OCI-LY7 (cell line): ENCODE results near the gene FRAS1. TPM values are rescaled to one million over a fixed set of nuclear protein-coding genes. Genes with fewer than 3 reads are reported as not detected.

Source experiments
- BruUV-seq: library from RNA; stranded (reverse); fragments of 400-500 nt; replicated peaks from 2 replicates; lab custom pipeline; 2021; lab: Mats Ljungman, UMichigan
- CTCF ChIA-PET: fragments of 300-600 bp; sonication (Branson Sonifier 250); formaldehyde crosslinking; loops from one replicate; lab custom pipeline; 2022; ENCODE audit warnings: antibody characterized with exemption; ENCODE audit not compliant: unreplicated experiment; lab: Charles Lee
- POLR2A ChIA-PET: fragments of 300-600 bp; sonication (Branson Sonifier 250); formaldehyde crosslinking; loops from one replicate; lab custom pipeline; 2022; ENCODE audit warnings: antibody characterized with exemption; lab: Charles Lee
- DNase-seq: peaks from one replicate; pipeline ENCODE4 v3.0.0-alpha.2; 2015; ENCODE audit warnings: low spot score
- H2AFZ ChIP-seq: fragments of 200-600 bp; sonication (generic), shearing (Covaris generic); 2 replicates; pipeline ENCODE4 v1.6.1; 2014; ENCODE audit warnings: mild to moderate bottlenecking, antibody characterized with exemption, low read length, moderate library complexity
- H3K27ac ChIP-seq: fragments of 200-600 bp; sonication (generic); 2 replicates; pipeline ENCODE4 v1.5.1; 2014; ENCODE audit warnings: mixed run types, low read depth, mild to moderate bottlenecking, moderate library complexity, low read length, inconsistent platforms; ENCODE audit not compliant: poor library complexity, severe bottlenecking
- H3K36me3 ChIP-seq: fragments of 200-600 bp; sonication (generic); 2 replicates; pipeline ENCODE4 v1.6.1; 2014; ENCODE audit warnings: mild to moderate bottlenecking, antibody characterized with exemption, low read length, moderate library complexity, mixed read lengths; ENCODE audit not compliant: insufficient read depth
- H3K4me1 ChIP-seq: fragments of 200-600 bp; sonication (generic); 2 replicates; pipeline ENCODE4 v1.5.1; 2014; ENCODE audit warnings: mild to moderate bottlenecking, low read length; ENCODE audit not compliant: insufficient read depth, poor library complexity, severe bottlenecking
- H3K4me2 ChIP-seq: fragments of 200-600 bp; sonication (generic); 2 replicates; pipeline ENCODE4 v1.6.1; 2014; ENCODE audit warnings: mild to moderate bottlenecking, low read length
- H3K4me3 ChIP-seq: fragments of 200-600 bp; sonication (generic); 2 replicates; pipeline ENCODE4 v1.5.1; 2014; ENCODE audit warnings: mild to moderate bottlenecking, low read depth, low read length; ENCODE audit not compliant: poor library complexity, severe bottlenecking
- H3K79me2 ChIP-seq: fragments of 200-600 bp; sonication (generic); 2 replicates; pipeline ENCODE4 v1.6.1; 2016; ENCODE audit warnings: low read depth, mild to moderate bottlenecking, low read length, moderate library complexity, mixed read lengths; ENCODE audit not compliant: insufficient read depth
- H3K9me2 ChIP-seq: fragments of 200-600 bp; sonication (generic); 2 replicates; pipeline ENCODE4 v1.6.1; 2016; ENCODE audit warnings: mild to moderate bottlenecking, low read length, mixed read lengths; ENCODE audit not compliant: insufficient read depth
- H3K9me3 ChIP-seq: fragments of 200-600 bp; sonication (generic); 2 replicates; pipeline ENCODE4 v1.6.1; 2014; ENCODE audit warnings: mild to moderate bottlenecking, mixed run types, low read length, mixed read lengths
- H4K20me1 ChIP-seq: fragments of 200-600 bp; sonication (generic); 2 replicates; pipeline ENCODE4 v1.6.1; 2014; ENCODE audit warnings: mild to moderate bottlenecking, antibody characterized with exemption, low read length, moderate library complexity, mixed read lengths; ENCODE audit not compliant: insufficient read depth
- CTCF ChIP-seq: fragments of 200-600 bp; sonication (generic); conservative IDR thresholded peaks from 2 replicates; pipeline ENCODE4 v1.5.1; 2014; ENCODE audit warnings: mild to moderate bottlenecking, antibody characterized with exemption, low read length, moderate library complexity, mixed read lengths
- EZH2phosphoT487 ChIP-seq: fragments of 200-600 bp; sonication (generic); IDR thresholded peaks from 2 replicates; pipeline ENCODE4 v1.6.1; 2018; ENCODE audit warnings: low read depth, borderline replicate concordance, mild to moderate bottlenecking, mixed run types, antibody characterized with exemption, low read length, moderate library complexity, mixed read lengths
- intact Hi-C: fragments of 100-400 bp; cut with micrococcal nuclease; formaldehyde crosslinking; loops from one replicate; pipeline ENCODE4 v1.10.0; 2022; ENCODE audit not compliant: unreplicated experiment
- total RNA-seq, 2 experiments: library from RNA; depleted of rRNA in 1 of 2; stranded (reverse); fragments of >200 nt in 1 of 2; shearing (Covaris generic) in 1 of 2; gene quantifications; 2 replicates each; pipeline ENCODE4 v1.2.3, GENCODE V29; 2014 to 2022

The FRAS1 gene
- total RNA-seq, 2 experiments from 2014 or later, result 0.19 to 0.30 TPM

GRCh38 chr4:78038704-78039103 lies 18.4 kb upstream of the FRAS1 start:
- no peak overlapping the region for H3K4me3 ChIP-seq
- no peaks in the 10 kb centered on the region for H3K79me2 ChIP-seq
- no peaks in the 10 kb centered on the region for H3K4me1 ChIP-seq
- H3K36me3 ChIP-seq, result no peaks in the 10 kb centered on the region
- no peak overlapping the region for H3K4me2 ChIP-seq
- intact Hi-C loops, result no loop called here
- CTCF ChIA-PET, result no interaction called here
- no peaks in the 10 kb centered on the region for H4K20me1 ChIP-seq
- DNase-seq, result no peak
- H3K9me3 ChIP-seq, result no peaks in the 10 kb centered on the region
- BruUV-seq, result no TSS peak
- POLR2A ChIA-PET, result no interaction called here
- H3K9me2 ChIP-seq, result no peaks in the 10 kb centered on the region
- TF ChIP-seq EZH2phosphoT487, result no peak
- TF ChIP-seq CTCF, result no peak
- H3K27ac ChIP-seq, result no peak overlapping the region
- no peak overlapping the region for H2AFZ ChIP-seq

- TF ChIP-seq EZH2phosphoT487, result no peak
- TF ChIP-seq CTCF, result no peak
- no TSS peak for BruUV-seq
- Histone ChIP-seq H3K4me1 (no peaks in the 10 kb centered on the region), H3K9me2 (no peaks in the 10 kb centered on the region), H3K36me3 (no peaks in the 10 kb centered on the region), H3K4me2 (no peak overlapping the region), H3K9me3 (no peaks in the 10 kb centered on the region), H3K79me2 (no peaks in the 10 kb centered on the region), H4K20me1 (no peaks in the 10 kb centered on the region), H2AFZ (no peak overlapping the region), H3K4me3 (no peak overlapping the region), H3K27ac (no peak overlapping the region)
- intact Hi-C loops, result no loop called here
- DNase-seq, result no peak
- ChIA-PET CTCF (no interaction called here), POLR2A (no interaction called here)
Measured at GRCh38 chr4:78039678-78040077, 17.4 kb upstream of the FRAS1 start.

- Histone ChIP-seq H4K20me1 (no peaks in the 10 kb centered on the region), H3K9me3 (no peaks in the 10 kb centered on the region), H3K79me2 (no peaks in the 10 kb centered on the region), H3K27ac (no peak overlapping the region), H3K9me2 (no peaks in the 10 kb centered on the region), H3K4me2 (no peak overlapping the region), H2AFZ (no peak overlapping the region), H3K36me3 (no peaks in the 10 kb centered on the region), H3K4me3 (no peak overlapping the region), H3K4me1 (no peaks in the 10 kb centered on the region)
- ChIA-PET CTCF (no interaction called here), POLR2A (no interaction called here)
- TF ChIP-seq EZH2phosphoT487, result no peak
- no peak for TF ChIP-seq CTCF
- DNase-seq, result no peak
- BruUV-seq, result no TSS peak
- intact Hi-C loops, result no loop called here
Measured at GRCh38 chr4:78040431-78040830, 16.7 kb upstream of the FRAS1 start.
